Measurements from ENCODE around the gene COL25A1.

Gene COL25A1

GRCh38 chr4:108777388-108777787 lies 525.1 kb downstream of the COL25A1 start:
- no peak overlapping the region for H3K4me3 Mint-ChIP-seq
- no peak for ATAC-seq
- H3K9me3 Mint-ChIP-seq, result no peaks in the 10 kb centered on the region
- peaks cover 8% of the 10 kb centered on the region for H3K27me3 Mint-ChIP-seq
- no peaks in the 10 kb centered on the region for H3K4me1 Mint-ChIP-seq
- no peaks in the 10 kb centered on the region for H3K36me3 Mint-ChIP-seq (ENCODE audit: low read depth)
- no peak for DNase-seq
- H3K27ac Mint-ChIP-seq, result no peak overlapping the region

GRCh38 chr4:108775921-108776320 lies 526.5 kb downstream of the COL25A1 start:
- Mint-ChIP-seq H3K27me3 (peaks cover 9% of the 10 kb centered on the region), H3K27ac (no peak overlapping the region), H3K9me3 (no peaks in the 10 kb centered on the region), H3K4me3 (no peak overlapping the region), H3K4me1 (no peaks in the 10 kb centered on the region), H3K36me3 (ENCODE audit: low read depth) (no peaks in the 10 kb centered on the region)
- no peak for DNase-seq
- no peak for ATAC-seq

- Mint-ChIP-seq H3K4me1 (no peaks in the 10 kb centered on the region), H3K36me3 (ENCODE audit: low read depth) (no peaks in the 10 kb centered on the region)
These were observed 527.5 kb downstream of the COL25A1 start for GRCh38 chr4:108774809-108775530.

GRCh38 chr4:108772402-108772801 lies 530.1 kb downstream of the COL25A1 start:
- no peaks in the 10 kb centered on the region for H3K4me1 Mint-ChIP-seq
- ATAC-seq (no peak), DNase-seq (no peak)
- no peaks in the 10 kb centered on the region for H3K9me3 Mint-ChIP-seq
- H3K27me3 Mint-ChIP-seq, result peaks cover 5% of the 10 kb centered on the region
- H3K27ac Mint-ChIP-seq, result no peak overlapping the region
- no peaks in the 10 kb centered on the region for H3K36me3 Mint-ChIP-seq (ENCODE audit: low read depth)
- H3K4me3 Mint-ChIP-seq, result no peak overlapping the region

More at GRCh38 chr4:108774809-108775530, 527.5 kb downstream of the COL25A1 start:
- no peak for ATAC-seq
- no peak for DNase-seq
- Mint-ChIP-seq H3K9me3 (no peaks in the 10 kb centered on the region), H3K27ac (no peak overlapping the region), H3K27me3 (peaks cover 9% of the 10 kb centered on the region), H3K4me3 (no peak overlapping the region)

GRCh38 chr4:108766058-108766457 lies 536.4 kb downstream of the COL25A1 start:
- no peak overlapping the region for H3K27ac Mint-ChIP-seq
- H3K9me3 Mint-ChIP-seq, result no peaks in the 10 kb centered on the region
- peaks cover 41% of the 10 kb centered on the region for H3K27me3 Mint-ChIP-seq
- ATAC-seq (no peak), DNase-seq (no peak)
- peaks cover 5% of the 10 kb centered on the region for H3K36me3 Mint-ChIP-seq (ENCODE audit: low read depth)
- H3K4me1 Mint-ChIP-seq, result peaks cover 10% of the 10 kb centered on the region
- H3K4me3 Mint-ChIP-seq, result no peak overlapping the region

- Mint-ChIP-seq H3K4me3 (no peak overlapping the region), H3K27ac (no peak overlapping the region), H3K27me3 (peaks cover 54% of the 10 kb centered on the region), H3K9me3 (no peaks in the 10 kb centered on the region), H3K4me1 (peaks cover 10% of the 10 kb centered on the region), H3K36me3 (ENCODE audit: low read depth) (peaks cover 5% of the 10 kb centered on the region)
- ATAC-seq (no peak), DNase-seq (no peak)
These were observed 538.5 kb downstream of the COL25A1 start for GRCh38 chr4:108763986-108764385.

- peaks cover 55% of the 10 kb centered on the region for H3K27me3 Mint-ChIP-seq
- H3K9me3 Mint-ChIP-seq, result no peaks in the 10 kb centered on the region
- no peak for DNase-seq
- no peak overlapping the region for H3K27ac Mint-ChIP-seq
- H3K4me3 Mint-ChIP-seq, result peak overlapping the region; percentile 77
- peaks cover 10% of the 10 kb centered on the region for H3K4me1 Mint-ChIP-seq
- H3K36me3 Mint-ChIP-seq (ENCODE audit: low read depth), result peaks cover 5% of the 10 kb centered on the region
- no peak for ATAC-seq
These were observed 539.2 kb downstream of the COL25A1 start for GRCh38 chr4:108763226-108763593.

GRCh38 chr4:108762559-108763225 lies 539.8 kb downstream of the COL25A1 start, which contains the start of gene ETNPPL:
ETNPPL (minus strand) TSS chr4:108763053; CDS start chr4:108762898, 155 bp downstream.
- H3K9me3 Mint-ChIP-seq, result no peaks in the 10 kb centered on the region
- peaks cover 5% of the 10 kb centered on the region for H3K36me3 Mint-ChIP-seq (ENCODE audit: low read depth)
- peaks cover 10% of the 10 kb centered on the region for H3K4me1 Mint-ChIP-seq
- peak; percentile 73 for ATAC-seq
- no peak within 1 kb of the TSS for H3K27ac Mint-ChIP-seq
- H3K4me3 Mint-ChIP-seq, result peak within 1 kb of the TSS; percentile 77
- peaks cover 55% of the 10 kb centered on the region for H3K27me3 Mint-ChIP-seq
- DNase-seq, result peak; percentile 34
